SK-N-SH (cell line): Measurements from ENCODE around the gene FOLH1.
"Not testable (repeated sequence)": the region's sequence is repeated elsewhere in the genome, so short reads cannot be mapped to it uniquely, and the experiment has no call there.

ENCODE experiments used
- EP300 ChIP-seq, 2 experiments: IDR thresholded peaks; 2 replicates each; pipeline versions ENCODE4 v1.4.0 to v1.6.1; 2012; ENCODE audit warnings: borderline replicate concordance in 1 of 2, low read depth in 1 of 2, low read length in 1 of 2
- EZH2phosphoT487 ChIP-seq: fragments of 200-600 bp; sonication (generic); IDR thresholded peaks from 2 replicates; pipeline ENCODE4 v1.6.1; 2017; ENCODE audit warnings: low read depth, mixed run types, mild to moderate bottlenecking, antibody characterized with exemption, moderate library complexity, borderline replicate concordance
- FOXJ3 ChIP-seq: sonication (generic); formaldehyde crosslinking; IDR thresholded peaks from 2 replicates; pipeline ENCODE4 v1.5.1; 2020; ENCODE audit warnings: mild to moderate bottlenecking, missing genetic modification reagents
- YY1 ChIP-seq: IDR thresholded peaks from 2 replicates; pipeline ENCODE4 v1.4.0; 2012; ENCODE audit warnings: low read depth, mild to moderate bottlenecking
- TF ChIP-seq, protein P1 (sequence below): IDR thresholded peaks from 2 replicates; pipeline ENCODE4 v1.4.0; 2012; ENCODE audit warnings: low read depth

DNA sequence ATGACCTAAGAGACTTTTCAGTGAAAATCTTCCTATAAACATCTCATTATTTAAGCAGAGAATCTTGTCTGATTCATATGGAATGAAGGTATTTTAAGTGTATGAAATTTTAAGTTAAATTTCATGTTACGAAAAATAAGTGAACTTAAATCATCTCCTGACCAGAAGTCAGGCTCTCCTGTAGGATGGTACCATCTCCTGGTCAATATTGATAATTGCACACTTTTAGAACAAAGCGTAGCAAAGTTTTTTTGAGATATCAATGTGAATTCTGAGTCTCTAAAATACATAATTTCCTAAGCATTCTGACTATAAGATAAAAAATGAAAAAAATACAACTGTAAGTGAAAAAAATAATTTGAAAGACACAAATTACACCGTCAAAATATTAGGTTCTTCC lies 38.8 kb downstream of the FOLH1 start:
- not testable (repeated sequence) for TF ChIP-seq YY1; EP300 (IDR thresholded peaks at IDR 0.05; ENCODE audit: borderline replicate concordance in 1 of 2, low read depth in 1 of 2, low read length in 1 of 2); FOXJ3; EZH2phosphoT487
- TF ChIP-seq, protein P1, sequence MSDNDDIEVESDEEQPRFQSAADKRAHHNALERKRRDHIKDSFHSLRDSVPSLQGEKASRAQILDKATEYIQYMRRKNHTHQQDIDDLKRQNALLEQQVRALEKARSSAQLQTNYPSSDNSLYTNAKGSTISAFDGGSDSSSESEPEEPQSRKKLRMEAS, result not testable (repeated sequence)
